H1 (cell line): ENCODE results near the gene APOO. TPM values are rescaled to one million over a fixed set of nuclear protein-coding genes. Genes with fewer than 3 reads are reported as not detected.

Experiments
- CTCF ChIA-PET: fragments of 300-600 bp; sonication (Branson Sonifier 250); formaldehyde crosslinking; loops from one replicate; lab custom pipeline; 2021; ENCODE audit not compliant: partially characterized antibody; lab: Charles Lee
- POLR2A ChIA-PET: fragments of 300-600 bp; sonication (Branson Sonifier 250); formaldehyde crosslinking; loops from one replicate; lab custom pipeline; 2021; ENCODE audit warnings: inconsistent platforms; ENCODE audit not compliant: partially characterized antibody; lab: Charles Lee
- DNase-seq, 2 experiments: peaks; one replicate each; pipeline versions ENCODE4 v3.0.0 to v3.0.0-alpha.2; 2010 to 2022; ENCODE audit warnings: low spot score in 2 of 2, low read depth in 1 of 2, mixed read lengths in 1 of 2
- FAIRE-seq: peaks from 2 replicates; lab custom pipeline; 2011; peaks lifted over from hg19 to GRCh38; lab: Jason Lieb, UNC
- H2AFZ ChIP-seq: 2 replicates; pipeline ENCODE4 v1.8.1; 2012; ENCODE audit warnings: low read length, inconsistent platforms
- H2AK5ac ChIP-seq: 2 replicates; pipeline ENCODE4 v1.6.1; 2013; ENCODE audit warnings: low read depth, low read length
- H2BK120ac ChIP-seq: replicated peaks from 2 replicates; pipeline ENCODE3; 2013; ENCODE audit warnings: low read depth, low read length, inconsistent platforms
- H2BK12ac ChIP-seq: 2 replicates; pipeline ENCODE4 v1.6.1; 2013; ENCODE audit warnings: low read depth, low read length
- H2BK15ac ChIP-seq: 2 replicates; pipeline ENCODE4 v1.6.1; 2013; ENCODE audit warnings: low read length
- H2BK20ac ChIP-seq: 2 replicates; pipeline ENCODE4 v1.6.1; 2013; ENCODE audit warnings: low read length
- H2BK5ac ChIP-seq: 2 replicates; pipeline ENCODE4 v1.6.1; 2013; ENCODE audit warnings: low read depth, low read length
- H3K14ac ChIP-seq: 2 replicates; pipeline ENCODE4 v1.6.1; 2013; ENCODE audit warnings: inconsistent platforms; ENCODE audit not compliant: insufficient read length
- H3K18ac ChIP-seq: 2 replicates; pipeline ENCODE4 v1.6.1; 2013; ENCODE audit warnings: low read length; ENCODE audit errors: extremely low read depth
- H3K23ac ChIP-seq: 2 replicates; pipeline ENCODE4 v1.6.1; 2013; ENCODE audit warnings: inconsistent platforms; ENCODE audit not compliant: insufficient read length
- H3K23me2 ChIP-seq: 2 replicates; pipeline ENCODE4 v1.6.1; 2013; ENCODE audit warnings: low read depth, low read length
- H3K27ac ChIP-seq: 2 replicates; pipeline ENCODE4 v1.6.1; 2011; ENCODE audit warnings: low read depth, low read length, inconsistent platforms
- H3K27me3 ChIP-seq, 4 experiments: replicated peaks in 1 of 4; 1 replicate in 1 of 4; 2 replicates in 3 of 4; pipeline versions ENCODE4 v1.6.1 to v1.8.1; 2011 to 2013; ENCODE audit warnings: low read length in 3 of 4, mild to moderate bottlenecking in 3 of 4, inconsistent platforms in 2 of 4, mixed read lengths in 2 of 4, moderate library complexity in 1 of 4; ENCODE audit not compliant: control insufficient read depth in 3 of 4, insufficient read depth in 3 of 4; ENCODE audit errors: extremely low read depth in 1 of 4
- H3K36me3 ChIP-seq, 4 experiments: 2 replicates each; pipeline versions ENCODE4 v1.6.1 to v1.8.1; 2011 to 2013; ENCODE audit warnings: mild to moderate bottlenecking in 4 of 4, low read length in 3 of 4, moderate library complexity in 2 of 4, control low read depth in 1 of 4, inconsistent platforms in 1 of 4; ENCODE audit not compliant: insufficient read depth in 4 of 4, control insufficient read depth in 2 of 4
- H3K4ac ChIP-seq: replicated peaks from 2 replicates; pipeline ENCODE3; 2013; ENCODE audit warnings: low read length, low read depth, mixed read lengths, inconsistent platforms; ENCODE audit not compliant: insufficient read length
- H3K4me1 ChIP-seq, 4 experiments: replicated peaks in 1 of 4; 1 replicate in 1 of 4; 2 replicates in 3 of 4; pipeline versions ENCODE4 v1.6.1 to v1.8.1; 2011 to 2013; ENCODE audit warnings: low read length in 3 of 4, inconsistent platforms in 2 of 4, mixed read lengths in 1 of 4; ENCODE audit not compliant: insufficient read depth in 4 of 4, control insufficient read depth in 3 of 4
- H3K4me2 ChIP-seq, 2 experiments: 2 replicates each; pipeline versions ENCODE4 v1.6.1 to v1.8.1; 2011 to 2013; ENCODE audit warnings: low read depth in 2 of 2, low read length in 2 of 2, control low read depth in 1 of 2, inconsistent platforms in 1 of 2, mild to moderate bottlenecking in 1 of 2; ENCODE audit not compliant: insufficient read depth in 1 of 2
- H3K4me3 ChIP-seq, 4 experiments: fragments of 200-600, 300-600 bp in 1 of 4; sonication (generic), shearing (Covaris generic), sonication (Bioruptor Twin) in 1 of 4; 2 replicates each; pipeline versions ENCODE4 v1.5.1 to v1.8.1; 2011 to 2016; ENCODE audit warnings: low read length in 4 of 4, low read depth in 3 of 4, control low read depth in 2 of 4, inconsistent platforms in 2 of 4, mild to moderate bottlenecking in 2 of 4, mixed read lengths in 1 of 4, moderate library complexity in 1 of 4; ENCODE audit not compliant: insufficient read depth in 2 of 4; ENCODE audit errors: extremely low read depth in 1 of 4
- H3K56ac ChIP-seq: replicated peaks from 2 replicates; pipeline ENCODE3; 2013; ENCODE audit warnings: low read depth, mild to moderate bottlenecking, mixed read lengths, low read length, inconsistent platforms; ENCODE audit not compliant: insufficient read length
- H3K79me1 ChIP-seq: 2 replicates; pipeline ENCODE4 v1.6.1; 2013; ENCODE audit warnings: low read depth, low read length, control low read depth
- H3K79me2 ChIP-seq, 2 experiments: 2 replicates each; pipeline versions ENCODE4 v1.6.1 to v1.8.1; 2012 to 2013; ENCODE audit warnings: low read length in 2 of 2, mild to moderate bottlenecking in 2 of 2, inconsistent platforms in 1 of 2; ENCODE audit not compliant: insufficient read depth in 2 of 2, control insufficient read depth in 1 of 2
- H3K9ac ChIP-seq, 4 experiments: replicated peaks in 1 of 4; 1 replicate in 1 of 4; 2 replicates in 3 of 4; pipeline versions ENCODE4 v1.6.1 to v1.8.1; 2011 to 2013; ENCODE audit warnings: low read depth in 3 of 4, low read length in 3 of 4, control low read depth in 2 of 4, mild to moderate bottlenecking in 2 of 4, moderate library complexity in 2 of 4, inconsistent platforms in 1 of 4; ENCODE audit errors: extremely low read depth in 1 of 4
- H3K9me3 ChIP-seq, 2 experiments: 2 replicates each; pipeline versions ENCODE4 v1.6.1 to v1.8.1; 2012 to 2013; ENCODE audit warnings: mild to moderate bottlenecking in 2 of 2, moderate library complexity in 2 of 2, control low read depth in 1 of 2, inconsistent platforms in 1 of 2, low read depth in 1 of 2, low read length in 1 of 2, mixed read lengths in 1 of 2; ENCODE audit not compliant: insufficient read depth in 2 of 2
- H4K20me1 ChIP-seq, 2 experiments: replicated peaks in 1 of 2; 2 replicates each; pipeline versions ENCODE3 to v1.8.1; 2011 to 2013; ENCODE audit warnings: inconsistent platforms in 2 of 2, low read length in 2 of 2, mild to moderate bottlenecking in 1 of 2; ENCODE audit not compliant: insufficient read depth in 2 of 2, control insufficient read depth in 1 of 2
- H4K5ac ChIP-seq: 2 replicates; pipeline ENCODE4 v1.6.1; 2013; ENCODE audit warnings: low read length, low read depth, mixed read lengths, inconsistent platforms; ENCODE audit not compliant: insufficient read length
- H4K8ac ChIP-seq: 2 replicates; pipeline ENCODE4 v1.8.0; 2013; ENCODE audit warnings: mild to moderate bottlenecking, moderate library complexity, low read length, inconsistent platforms; ENCODE audit not compliant: insufficient read depth; ENCODE audit errors: extremely low read depth
- H4K91ac ChIP-seq: replicated peaks from 2 replicates; pipeline ENCODE3; 2013; ENCODE audit warnings: low read length, mixed read lengths, inconsistent platforms; ENCODE audit not compliant: insufficient read length
- CBX5 ChIP-seq: fragments of 300-800, 300-1000 bp; sonication (generic); IDR thresholded peaks from 2 replicates; pipeline ENCODE4 v1.7.1; 2016; ENCODE audit warnings: antibody characterized with exemption, low read length, low read depth
- EZH2 ChIP-seq: fragments of 200-600 bp; sonication (generic); IDR thresholded peaks from 2 replicates; pipeline ENCODE4 v1.7.1; 2012; ENCODE audit warnings: low read depth, mild to moderate bottlenecking, moderate library complexity, low read length, inconsistent platforms; ENCODE audit not compliant: severe bottlenecking
- SP4 ChIP-seq: IDR thresholded peaks from 2 replicates; pipeline ENCODE4 v1.6.1; 2012; ENCODE audit warnings: low read length, inconsistent platforms
- TBP ChIP-seq: IDR thresholded peaks from 2 replicates; pipeline ENCODE4 v1.6.1; 2011; ENCODE audit warnings: low read depth, low read length, improper control_type of control experiment
- WGBS, 2 experiments: shearing (Covaris generic) in 1 of 2; methylation state at CpG; one replicate each; pipeline versions ENCODE4 v1.1.6 to v1.1.7; 2013 to 2015; ENCODE audit warnings: low lambda C conversion rate in 2 of 2, mixed read lengths in 2 of 2, inconsistent platforms in 1 of 2, low coverage in 1 of 2, missing lambda C conversion rate in 1 of 2; ENCODE audit not compliant: insufficient replicate concordance in 2 of 2, insufficient coverage in 1 of 2, insufficient read length in 1 of 2; ENCODE audit errors: extremely low coverage in 1 of 2, missing lambda C conversion rate in 1 of 2; 5-methylcytosine and 5-hydroxymethylcytosine counted together
- polyA plus RNA-seq, 7 experiments: library from polyadenylated mRNA; depleted of rRNA in 3 of 7; stranded (reverse) in 5 of 7; unstranded in 2 of 7; fragments of >200 nt in 5 of 7; fragments of 200-250 nt in 2 of 7; gene quantifications; 1 replicate in 5 of 7; 2 replicates in 1 of 7; 4 replicates in 1 of 7; pipeline versions ENCODE4 v1.2.1 to v1.2.3, GENCODE V29; 2011 to 2013; ENCODE audit warnings: missing spikeins in 2 of 7, mixed read lengths in 2 of 7
- total RNA-seq: library from RNA; stranded (reverse); fragmentation: NEBNext Ultra II Directional; extraction: Animal tissue kit (Norgen Biotek cat#: 25700); gene quantifications from 2 replicates; pipeline ENCODE4 v1.2.1, GENCODE V29; 2021

The APOO gene
- total and polyA plus RNA-seq, 2 of the 8 experiments (the other 6 are each of a cell fraction or from before 2014, with no cell fraction given), result 25.7 to 45.0 TPM

- no peak overlapping the region for H3K27ac ChIP-seq
- H3K23ac ChIP-seq, result no peak overlapping the region
- H2AK5ac ChIP-seq, result no peak overlapping the region
- no peak overlapping the region for H3K14ac ChIP-seq
- H2AFZ ChIP-seq, result no peak overlapping the region
- no peak overlapping the region for H3K4me3 ChIP-seq
- H4K5ac ChIP-seq, result no peak overlapping the region
- H3K9ac ChIP-seq, result no peak overlapping the region
- no peak overlapping the region for H3K4ac ChIP-seq
- H2BK20ac ChIP-seq, result no peak overlapping the region
- no peak for TF ChIP-seq SP4
- TF ChIP-seq TBP, result no peak
- TF ChIP-seq EZH2, result no peak
- no peak for TF ChIP-seq CBX5
- H3K4me1 ChIP-seq, result no peaks in the 10 kb centered on the region
- ChIA-PET CTCF (interaction anchor here (0.8 kb wide), 1 partner anchor 11 kb away, joined by 3 read pairs; no protein-coding TSS in a partner anchor), POLR2A (no interaction called here)
- H3K9me3 ChIP-seq, result no peaks in the 10 kb centered on the region
- no peak overlapping the region for H2BK120ac ChIP-seq
- H3K18ac ChIP-seq, result no peak overlapping the region
- H4K20me1 ChIP-seq, result no peaks in the 10 kb centered on the region
- no peak overlapping the region for H2BK5ac ChIP-seq
- no peak overlapping the region for H4K8ac ChIP-seq
- DNase-seq (no peak), FAIRE-seq (no peak)
- H2BK12ac ChIP-seq, result no peak overlapping the region
- H3K23me2 ChIP-seq, result no peaks in the 10 kb centered on the region
- H3K56ac ChIP-seq, result no peak overlapping the region
- H3K36me3 ChIP-seq, result no peaks in the 10 kb centered on the region
- WGBS, 2 experiments, result 97% methylated on average over 5 of the region's 10 CpGs; no CpG with 5 or more reads in 1 of the 2 experiments
- H3K79me1 ChIP-seq, result no peaks in the 10 kb centered on the region
- no peak overlapping the region for H4K91ac ChIP-seq
- no peaks in the 10 kb centered on the region for H3K27me3 ChIP-seq
- H2BK15ac ChIP-seq, result no peak overlapping the region
- no peak overlapping the region for H3K4me2 ChIP-seq
- H3K79me2 ChIP-seq, result no peaks in the 10 kb centered on the region
These were observed 88.1 kb downstream of the APOO start for GRCh38 chrX:23819385-23820234.
